Vagina (tissue), 2 donors: ENCODE results near the gene UXT. TPM values are rescaled to one million over a fixed set of nuclear protein-coding genes. Genes with fewer than 3 reads are reported as not detected.
"Not testable (repeated sequence)": the region's sequence is repeated elsewhere in the genome, so short reads cannot be mapped to it uniquely, and the experiment has no call there.

ENCODE experiments used
- DNase-seq, 2 donors: peaks; one replicate each; pipeline ENCODE4 v3.0.0-alpha.2; 2017; ENCODE audit errors: extremely low spot score in 2 of 2
- H3K27ac ChIP-seq: fragments of 200-600 bp; sonication (generic); one replicate; pipeline ENCODE4 v1.5.1; 2019
- H3K27me3 ChIP-seq: fragments of 200-600 bp; sonication (generic); one replicate; pipeline ENCODE4 v1.5.1; 2019
- H3K36me3 ChIP-seq, 2 donors: fragments of 200-600 bp; sonication (generic); one replicate each; pipeline ENCODE4 v1.5.1; 2017 to 2019
- H3K4me1 ChIP-seq: fragments of 200-600 bp; sonication (generic); one replicate; pipeline ENCODE4 v1.5.1; 2019
- H3K4me3 ChIP-seq, 2 donors: fragments of 200-600 bp; sonication (generic); 1 replicate in 1 of 2; 2 replicates in 1 of 2; pipeline ENCODE4 v1.5.1; 2016 to 2019
- H3K9me3 ChIP-seq: fragments of 200-600 bp; sonication (generic); one replicate; pipeline ENCODE4 v1.5.1; 2019
- CTCF ChIP-seq, 3 experiments: fragments of 450-650 bp in 2 of 3; fragments of 200-600 bp in 1 of 3; sonication (generic) in 1 of 3; IDR thresholded peaks; one replicate each; pipeline ENCODE4 v1.5.1; 2017 to 2019; ENCODE audit warnings: antibody characterized with exemption in 3 of 3, mild to moderate bottlenecking in 2 of 3, moderate library complexity in 2 of 3
- POLR2A ChIP-seq, 2 donors: fragments of 450-650 bp; IDR thresholded peaks; one replicate each; pipeline ENCODE4 v1.6.1; 2017; ENCODE audit warnings: antibody characterized with exemption in 2 of 2, mild to moderate bottlenecking in 2 of 2, moderate library complexity in 2 of 2
- POLR2AphosphoS5 ChIP-seq, 2 donors: sonication (generic); formaldehyde crosslinking; IDR thresholded peaks; one replicate each; pipeline ENCODE4 v1.9.0; 2017; ENCODE audit warnings: antibody characterized with exemption in 2 of 2, mild to moderate bottlenecking in 2 of 2, low read depth in 1 of 2; ENCODE audit not compliant: insufficient read depth in 1 of 2
- intact Hi-C: fragments of 100-400 bp; cut with DNase I; formaldehyde crosslinking; loops from one replicate; pipeline ENCODE4 v1.15.1; 2023
- total RNA-seq: library from RNA; depleted of rRNA; stranded (reverse); fragments of >200 nt; gene quantifications from one replicate; pipeline ENCODE4 v1.2.3, GENCODE V29; 2016

The UXT gene
- total RNA-seq, 1 donor from 2014 or later = 93.3 TPM

DNA sequence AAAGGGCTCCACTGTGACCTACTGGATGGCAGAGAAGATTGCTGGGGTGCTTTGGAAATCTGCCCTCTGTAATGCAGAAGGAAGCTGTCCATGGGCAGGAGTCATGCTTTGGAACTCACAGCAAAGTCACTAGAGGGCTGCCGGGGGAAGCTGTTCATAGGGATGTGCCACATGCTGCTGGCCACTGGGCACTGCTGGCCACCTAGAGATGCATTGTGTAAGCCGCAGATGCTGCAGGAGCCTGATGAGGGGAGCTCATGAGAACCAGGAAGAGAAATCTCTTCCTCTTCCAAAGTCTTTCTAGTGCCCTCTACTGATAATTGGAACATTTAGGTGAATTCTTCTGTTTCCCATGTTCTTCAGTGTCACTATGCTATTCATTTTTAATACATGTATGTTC is 31.2 kb upstream of the UXT start:
- TF ChIP-seq POLR2AphosphoS5 (IDR thresholded peaks at IDR 0.05; ENCODE audit: insufficient read depth in 1 of 2, low read depth in 1 of 2) (no peak), CTCF (IDR thresholded peaks at IDR 0.05) (no peak), POLR2A (IDR thresholded peaks at IDR 0.05) (no peak)
- H3K36me3 ChIP-seq = no peaks in the 10 kb centered on the region
- DNase-seq = no peak
- H3K27ac ChIP-seq = no peak overlapping the region
- no peaks in the 10 kb centered on the region for H3K9me3 ChIP-seq
- H3K27me3 ChIP-seq = no peaks in the 10 kb centered on the region
- intact Hi-C loops = no loop called here
- H3K4me3 ChIP-seq = no peak overlapping the region
- H3K4me1 ChIP-seq = no peaks in the 10 kb centered on the region

GRCh38 chrX:47687263-47687662 is 28.3 kb upstream of the UXT start:
- no peaks in the 10 kb centered on the region for H3K4me1 ChIP-seq
- H3K27me3 ChIP-seq = no peaks in the 10 kb centered on the region
- no peaks in the 10 kb centered on the region for H3K9me3 ChIP-seq
- TF ChIP-seq CTCF (IDR thresholded peaks at IDR 0.05) (no peak), POLR2AphosphoS5 (IDR thresholded peaks at IDR 0.05; ENCODE audit: insufficient read depth in 1 of 2, low read depth in 1 of 2) (no peak), POLR2A (IDR thresholded peaks at IDR 0.05) (no peak)
- intact Hi-C loops = no loop called here
- H3K27ac ChIP-seq = no peak overlapping the region
- DNase-seq = no peak
- no peak overlapping the region for H3K4me3 ChIP-seq
- no peaks in the 10 kb centered on the region for H3K36me3 ChIP-seq

DNA sequence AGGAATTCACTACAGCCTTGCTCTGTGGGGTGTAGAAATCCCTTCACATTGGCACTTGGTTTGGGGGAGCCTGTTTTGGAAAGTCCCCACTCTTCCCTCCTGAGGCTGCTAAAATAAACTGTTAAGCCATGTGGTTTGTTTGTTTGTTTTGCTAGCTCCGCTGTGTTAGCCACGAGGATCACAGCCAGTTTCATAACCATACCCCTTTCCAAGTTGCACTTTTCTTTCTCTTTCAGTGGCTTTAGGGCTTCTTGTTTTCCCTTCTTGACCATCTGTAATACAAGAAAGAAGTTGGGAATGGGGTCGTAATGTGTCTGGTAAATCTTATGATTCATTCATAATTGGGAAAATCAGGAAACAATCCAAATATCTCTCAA is 24.8 kb upstream of the UXT start:
- Histone ChIP-seq H3K36me3 (no peaks in the 10 kb centered on the region), H3K4me1 (no peaks in the 10 kb centered on the region), H3K27me3 (no peaks in the 10 kb centered on the region), H3K4me3 (no peak overlapping the region), H3K9me3 (no peaks in the 10 kb centered on the region), H3K27ac (no peak overlapping the region)
- DNase-seq = no peak
- intact Hi-C loops = no loop called here
- TF ChIP-seq CTCF (IDR thresholded peaks at IDR 0.05) = no peak
- TF ChIP-seq POLR2A (IDR thresholded peaks at IDR 0.05) = no peak
- TF ChIP-seq POLR2AphosphoS5 (IDR thresholded peaks at IDR 0.05; ENCODE audit: insufficient read depth in 1 of 2, low read depth in 1 of 2) = no peak

GRCh38 chrX:47683184-47683828 is 24.3 kb upstream of the UXT start:
- H3K27ac ChIP-seq = no peak overlapping the region
- no peak for DNase-seq
- H3K4me3 ChIP-seq = no peak overlapping the region
- H3K36me3 ChIP-seq = no peaks in the 10 kb centered on the region
- no peaks in the 10 kb centered on the region for H3K27me3 ChIP-seq
- intact Hi-C loops = no loop called here
- H3K9me3 ChIP-seq = no peaks in the 10 kb centered on the region
- no peaks in the 10 kb centered on the region for H3K4me1 ChIP-seq
- no peak for TF ChIP-seq CTCF (IDR thresholded peaks at IDR 0.05)
- no peak for TF ChIP-seq POLR2AphosphoS5 (IDR thresholded peaks at IDR 0.05; ENCODE audit: insufficient read depth in 1 of 2, low read depth in 1 of 2)
- no peak for TF ChIP-seq POLR2A (IDR thresholded peaks at IDR 0.05)

GRCh38 chrX:47675959-47676859 is 17.2 kb upstream of the UXT start:
- H3K4me1 ChIP-seq, H3K27ac ChIP-seq, DNase-seq, H3K9me3 ChIP-seq, H3K4me3 ChIP-seq, H3K27me3 ChIP-seq, H3K36me3 ChIP-seq: not testable (repeated sequence)
- intact Hi-C loops = loop anchor here (10.0 kb wide), 1 partner anchor 1319 kb away; no protein-coding TSS in a partner anchor
